Ecto neural progenitor cell (in vitro differentiated cells): ENCODE results near the gene TNFSF15.
A peak's percentile ranks its signal among the peaks of the same experiment; 100 is the strongest.

Source experiments
- DNase-seq: peaks from one replicate; pipeline ENCODE4 v3.0.0-alpha.2; 2018; ENCODE audit warnings: low spot score

TNFSF15 gene

GRCh38 chr9:114805670-114806525 is at the start of gene TNFSF15:
TNFSF15 (minus strand) TSS chr9:114806039; CDS start chr9:114806012, 27 bp downstream.
- peak; percentile 49 for DNase-seq

- no peak for DNase-seq
These were observed 49.6 kb upstream of the TNFSF15 start for GRCh38 chr9:114855488-114855887.

DNA sequence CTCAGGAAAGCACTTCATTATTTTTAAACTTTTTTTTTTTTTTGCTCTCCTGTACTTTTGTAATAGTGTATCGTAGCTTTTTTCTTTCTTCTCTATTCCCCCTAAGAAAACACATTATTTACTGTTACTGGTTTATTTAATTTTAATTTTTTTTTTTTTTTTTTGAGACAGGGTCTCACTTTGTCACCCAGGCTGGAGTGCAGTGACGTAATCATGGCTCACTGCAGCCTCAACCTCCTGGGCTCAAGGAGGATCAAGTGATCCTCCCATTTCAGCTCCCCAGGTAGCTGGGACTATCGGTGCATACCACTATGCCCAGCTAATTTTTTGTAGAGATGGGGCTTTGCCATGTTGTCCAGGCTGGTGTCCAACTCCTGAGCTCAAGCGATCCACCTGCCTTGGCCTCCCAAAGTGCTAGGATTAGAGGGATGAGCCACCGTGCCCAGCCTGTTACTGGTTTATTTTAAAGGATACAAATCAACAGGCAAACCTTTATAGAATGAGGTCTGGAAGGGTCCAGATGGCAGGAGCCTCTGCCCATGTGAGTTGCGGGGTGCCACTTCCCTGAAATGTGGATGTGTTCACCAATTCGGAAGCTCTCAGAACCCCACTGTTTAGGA is 49.0 kb upstream of the TNFSF15 start:
- no peak for DNase-seq

GRCh38 chr9:114853071-114853855 is 47.4 kb upstream of the TNFSF15 start:
- DNase-seq: no peak

DNA sequence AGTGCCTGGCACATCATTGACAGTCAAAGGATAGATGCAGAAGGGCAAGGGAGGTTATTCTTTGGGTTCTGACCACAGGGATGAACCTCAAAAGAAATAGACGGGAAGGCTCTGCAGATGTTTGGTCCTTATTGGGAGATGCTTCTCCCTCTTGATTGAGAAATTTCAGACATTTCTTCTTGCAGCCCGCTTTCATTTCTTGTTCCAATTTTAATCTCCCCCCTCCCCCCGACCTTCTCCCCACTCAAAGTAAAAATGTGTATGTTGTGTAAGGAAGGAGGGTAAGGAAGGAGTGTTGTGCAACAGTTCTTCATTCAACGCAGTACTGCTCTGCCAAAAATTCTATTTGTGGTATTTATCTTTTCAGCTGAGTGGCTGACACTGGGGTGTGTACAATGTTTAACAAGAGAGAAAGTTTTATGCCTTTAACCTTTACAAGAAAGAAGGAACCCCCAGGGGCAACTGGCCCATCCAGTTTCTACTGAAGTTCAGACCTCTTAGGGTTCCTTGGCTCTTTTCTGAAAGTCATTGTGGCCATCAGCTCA is 46.3 kb upstream of the TNFSF15 start:
- DNase-seq: no peak

- no peak for DNase-seq
These were observed 45.5 kb upstream of the TNFSF15 start for GRCh38 chr9:114851306-114851705.

DNA sequence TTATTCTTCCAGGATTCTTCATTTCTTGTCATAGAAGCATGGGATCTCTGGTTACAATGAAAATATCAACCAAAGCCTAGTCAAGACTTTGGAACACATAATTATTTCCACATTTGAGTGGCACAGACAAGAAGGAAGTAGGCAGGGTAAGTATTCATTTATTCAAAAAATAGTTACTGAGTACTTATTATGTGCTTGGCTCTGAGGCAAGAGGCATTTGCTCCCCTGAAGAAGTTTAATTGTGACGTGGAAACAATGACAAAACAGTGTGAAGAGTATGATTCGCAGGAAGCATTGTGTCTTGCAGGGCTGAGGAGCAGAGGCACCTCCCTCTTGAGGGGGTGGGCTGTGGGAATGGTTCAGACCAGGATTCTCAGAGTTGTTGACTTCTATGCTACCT is 45.0 kb upstream of the TNFSF15 start:
- DNase-seq: no peak

DNA sequence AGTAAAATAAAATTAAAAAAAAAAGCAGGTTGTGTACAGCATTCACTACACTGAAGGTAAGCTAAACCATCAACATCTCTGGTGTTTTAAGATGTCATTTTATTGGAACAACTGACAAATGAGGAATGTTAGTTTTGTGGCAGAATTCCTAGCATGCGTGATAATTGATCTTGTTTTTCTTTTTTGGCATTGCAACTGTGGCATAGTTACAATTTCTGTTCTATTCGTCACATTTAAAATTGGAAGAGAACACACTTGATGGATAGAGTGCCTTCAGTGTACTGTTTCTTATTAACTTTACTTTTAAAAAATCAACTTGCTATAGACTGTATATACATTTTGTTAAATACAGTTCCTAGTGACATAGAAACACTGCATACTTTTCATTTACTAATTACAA is 43.6 kb upstream of the TNFSF15 start:
- no peak for DNase-seq

DNA sequence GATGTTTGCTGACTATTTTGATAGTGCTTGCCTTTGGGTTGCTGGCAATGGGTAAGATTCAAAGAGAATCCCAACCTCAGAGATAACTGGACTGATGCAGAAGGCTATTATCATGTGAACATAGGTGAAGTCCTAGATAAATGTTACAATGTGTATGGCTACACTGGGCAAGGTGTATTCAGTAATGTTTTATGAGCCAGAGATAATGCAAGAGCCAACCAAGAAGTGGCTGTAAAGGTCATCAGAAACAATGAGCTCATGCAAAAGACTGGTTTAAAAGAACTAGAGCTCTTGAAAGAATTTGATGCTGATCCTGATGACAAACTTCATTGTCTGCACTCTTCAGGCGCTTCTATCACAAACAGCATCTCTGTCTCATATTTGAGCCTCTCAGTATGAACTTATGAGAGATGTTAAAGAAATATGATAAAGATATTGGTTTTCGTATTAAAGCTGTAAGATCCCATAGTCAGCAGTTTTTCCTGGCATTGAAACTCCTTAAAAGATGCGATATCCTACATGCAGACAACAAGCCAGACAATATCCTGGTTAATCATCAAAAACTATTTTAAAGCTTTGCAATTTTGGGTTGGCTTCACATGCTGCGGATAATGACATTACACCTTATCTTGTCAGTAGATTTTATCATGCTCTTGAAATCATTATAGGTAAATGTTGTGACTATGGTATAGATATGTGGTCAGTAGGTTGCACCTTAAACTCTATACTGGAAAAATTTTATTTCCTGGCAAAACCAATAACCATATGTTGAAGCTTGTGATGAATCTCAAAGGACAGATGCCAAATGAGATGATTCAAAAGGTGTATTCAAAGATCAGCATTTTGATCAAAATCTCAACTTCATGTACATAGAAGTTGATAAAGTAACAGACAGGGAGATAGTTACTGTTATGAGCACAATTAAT is 41.9 kb upstream of the TNFSF15 start:
- DNase-seq: no peak

DNA sequence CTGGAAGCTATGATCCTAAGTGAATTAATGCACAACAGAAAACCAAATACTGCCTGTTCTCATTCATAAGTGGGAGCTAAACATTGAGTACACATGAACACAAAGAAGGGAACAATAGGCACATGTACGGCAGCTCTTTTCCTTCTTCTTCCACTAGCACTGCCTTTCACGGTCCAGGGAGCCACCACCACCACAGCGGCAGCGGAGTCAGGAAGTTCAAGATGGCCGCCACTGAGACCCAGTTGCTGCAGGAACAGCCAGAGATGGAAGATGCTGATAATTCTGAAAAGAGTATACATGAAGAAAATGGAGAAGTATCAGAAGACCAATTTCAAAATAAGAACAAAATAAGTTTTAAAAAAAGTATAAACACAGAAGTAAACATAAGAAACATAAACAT is 39.5 kb upstream of the TNFSF15 start:
- no peak for DNase-seq

DNA sequence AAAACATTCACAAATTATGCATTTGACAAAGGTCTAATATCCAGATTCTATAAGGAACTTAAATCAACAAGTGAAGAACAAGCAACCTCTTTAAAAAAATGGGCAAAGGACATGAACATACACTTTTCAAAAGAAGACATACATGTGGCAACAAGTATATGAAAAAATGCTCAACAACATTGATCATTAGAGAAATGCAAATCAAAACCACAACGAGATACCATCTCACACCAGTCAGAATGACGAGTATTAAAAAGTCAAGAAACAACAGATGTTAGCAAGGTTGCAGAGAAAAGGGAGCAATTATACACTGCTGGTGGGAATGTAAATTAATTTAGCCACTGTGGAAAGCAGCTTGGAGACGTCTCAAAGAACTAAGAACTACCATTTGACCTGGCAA is 38.9 kb upstream of the TNFSF15 start:
- DNase-seq: no peak

GRCh38 chr9:114837923-114838322 is 32.1 kb upstream of the TNFSF15 start:
- DNase-seq: no peak

DNA sequence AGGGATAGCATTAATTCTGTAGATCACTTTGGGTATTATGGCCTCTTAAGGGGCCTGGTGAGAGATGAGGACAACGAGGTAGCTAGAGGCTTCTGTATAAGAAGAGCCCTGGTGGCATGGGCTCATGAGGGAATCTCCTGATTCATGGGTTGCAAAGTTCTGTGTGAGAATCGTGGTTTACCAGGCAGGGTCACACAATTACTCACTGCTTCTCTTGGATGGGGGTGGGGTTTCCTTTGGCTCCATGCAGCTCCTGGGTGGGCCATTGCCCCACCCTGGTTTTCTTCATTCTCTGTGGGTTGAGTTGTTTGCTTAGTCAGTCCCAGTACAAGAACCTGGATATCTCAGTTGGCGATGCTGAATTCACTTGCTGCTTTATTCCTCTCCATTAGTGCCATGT is 30.9 kb upstream of the TNFSF15 start:
- no peak for DNase-seq

DNA sequence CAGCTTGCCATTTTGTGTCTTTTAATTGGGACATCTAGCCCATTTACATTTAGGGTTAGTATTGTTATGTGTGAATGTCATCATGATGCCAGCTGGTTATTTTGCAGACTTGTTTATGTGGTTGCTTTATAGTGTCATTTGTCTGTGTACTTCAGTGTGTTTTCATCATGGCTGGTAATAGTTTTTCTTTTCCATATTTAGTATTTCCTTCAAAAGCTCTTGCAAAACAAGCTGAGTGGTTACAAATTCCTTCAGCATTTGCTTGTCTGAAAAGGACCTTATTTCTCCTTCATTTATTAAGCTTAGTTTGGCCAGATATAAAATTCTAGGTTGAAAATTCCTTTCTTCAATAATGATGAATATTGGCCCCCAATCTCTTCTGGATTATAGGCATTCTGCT is 28.5 kb upstream of the TNFSF15 start:
- DNase-seq: no peak

DNA sequence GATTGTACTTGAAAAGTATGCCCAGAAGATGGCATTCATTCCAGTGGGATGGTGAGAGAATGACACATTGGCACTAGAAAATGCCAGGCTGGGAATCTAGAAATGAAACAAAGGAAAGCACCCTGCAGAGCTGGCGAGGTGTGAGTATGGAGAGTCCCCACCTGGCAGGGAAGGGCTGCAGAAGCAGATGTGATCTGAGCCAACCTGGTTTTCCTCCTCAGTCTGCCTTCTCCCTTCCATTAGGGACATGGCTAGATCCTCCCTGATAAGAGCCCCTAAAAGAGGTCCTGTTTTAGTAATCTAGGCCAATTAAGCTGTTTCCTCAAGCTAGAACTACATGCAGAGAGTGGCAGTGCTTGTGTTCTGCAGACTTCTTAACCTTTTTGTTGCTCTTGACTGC is 24.7 kb upstream of the TNFSF15 start:
- DNase-seq: no peak

GRCh38 chr9:114829574-114830440 is 24.0 kb upstream of the TNFSF15 start:
- DNase-seq: no peak

DNA sequence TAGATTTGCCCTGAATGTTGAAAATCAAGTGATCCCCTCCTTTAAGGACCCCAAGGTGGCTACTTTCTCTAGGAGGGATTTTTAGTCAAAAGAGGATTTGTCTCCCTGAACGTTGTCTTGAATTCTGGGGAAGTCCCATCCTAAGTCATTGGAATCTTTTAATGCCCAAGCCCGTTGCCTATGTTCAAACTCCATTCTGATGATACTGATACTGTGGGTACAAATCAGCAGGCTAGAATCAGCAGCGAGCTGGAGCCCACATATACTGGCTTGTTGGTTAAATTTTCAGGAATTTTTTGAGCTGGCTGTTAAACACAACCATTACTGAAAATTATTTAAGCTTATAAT is 22.4 kb upstream of the TNFSF15 start:
- DNase-seq: no peak

DNA sequence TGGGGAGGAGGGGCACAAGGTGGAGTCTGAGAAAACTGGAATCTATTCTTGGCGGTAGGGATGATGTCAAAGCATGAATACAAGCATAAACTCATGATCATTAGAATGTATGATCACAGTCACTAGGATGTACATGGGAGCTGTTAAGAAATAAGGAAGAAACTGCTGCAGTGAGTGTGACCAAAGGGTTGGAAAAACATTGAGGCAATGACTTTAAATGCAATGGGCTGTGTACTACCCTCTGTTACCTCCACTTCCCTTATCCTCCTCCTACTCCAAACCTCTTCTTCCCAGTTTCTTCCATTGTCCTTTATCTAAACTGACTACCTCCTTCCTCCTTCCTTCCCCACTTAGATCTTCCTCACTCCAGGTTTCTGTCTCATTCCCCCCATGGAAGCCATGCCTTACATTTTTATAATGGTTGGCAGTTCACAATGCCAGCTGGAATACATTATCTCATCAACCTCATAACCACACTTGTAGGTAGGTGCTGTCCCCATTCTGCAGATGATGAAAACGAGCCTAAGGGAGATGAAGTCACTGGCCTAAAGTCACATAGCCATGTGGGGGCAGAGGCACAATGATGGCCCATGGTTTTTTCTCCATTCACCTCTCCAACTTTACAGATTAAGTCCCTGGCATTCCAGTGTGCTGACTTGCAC is 21.9 kb upstream of the TNFSF15 start:
- DNase-seq: no peak

GRCh38 chr9:114826431-114826830 is 20.6 kb upstream of the TNFSF15 start:
- DNase-seq: no peak
